ENCODE results near the gene ZFYVE21. TPM values are rescaled to one million over a fixed set of nuclear protein-coding genes. Genes with fewer than 3 reads are reported as not detected.
A peak's percentile ranks its signal among the peaks of the same experiment; 100 is the strongest.

Gene ZFYVE21
- total and polyA plus RNA-seq, 2 donors (not counting 1 experiment from before 2014, with no cell fraction given) = 84.9 to 94.5 TPM

DNA sequence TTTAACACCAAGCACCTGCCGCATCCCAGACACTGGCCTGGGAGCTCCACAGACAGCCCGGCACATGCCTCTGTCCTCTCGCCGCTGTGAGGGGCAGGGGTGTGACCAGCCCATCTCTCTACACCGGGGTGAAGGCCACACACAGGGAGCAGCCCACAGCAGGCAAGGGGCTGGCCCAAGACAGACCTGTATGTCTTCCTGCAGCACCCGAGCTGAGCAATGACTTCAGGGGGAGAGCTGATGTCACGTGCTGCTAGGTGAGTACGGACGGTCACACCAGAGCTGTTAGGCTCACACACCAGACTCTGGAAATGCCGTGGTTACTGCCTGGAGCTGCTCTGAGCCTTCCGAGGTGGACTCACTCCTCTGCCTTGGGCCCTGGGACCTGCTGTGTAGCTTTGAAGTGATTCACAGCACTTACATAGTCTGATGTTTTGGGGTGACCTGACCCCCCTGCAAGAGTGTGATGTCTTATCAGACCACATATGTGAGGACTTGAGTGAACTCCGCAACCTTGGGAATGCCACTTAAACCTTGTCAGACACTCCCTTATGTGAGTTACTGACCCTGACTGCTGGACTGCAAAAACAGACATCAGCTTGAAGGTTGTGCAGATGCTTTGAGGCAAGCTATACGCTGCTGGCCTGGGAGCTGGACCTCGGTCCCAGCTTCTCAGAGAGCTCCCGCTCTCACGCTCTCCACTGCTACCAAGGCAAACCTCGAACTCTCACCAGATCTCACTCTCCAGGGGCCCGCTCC lies 2.1 kb upstream of the ZFYVE21 start:
- no peak overlapping the region for H3K9ac ChIP-seq (ENCODE audit: insufficient read depth, low read length)
- peak overlapping the region; percentile 48 for H3K4me2 ChIP-seq (ENCODE audit: extremely low read depth, insufficient read depth, low read length)

DNA sequence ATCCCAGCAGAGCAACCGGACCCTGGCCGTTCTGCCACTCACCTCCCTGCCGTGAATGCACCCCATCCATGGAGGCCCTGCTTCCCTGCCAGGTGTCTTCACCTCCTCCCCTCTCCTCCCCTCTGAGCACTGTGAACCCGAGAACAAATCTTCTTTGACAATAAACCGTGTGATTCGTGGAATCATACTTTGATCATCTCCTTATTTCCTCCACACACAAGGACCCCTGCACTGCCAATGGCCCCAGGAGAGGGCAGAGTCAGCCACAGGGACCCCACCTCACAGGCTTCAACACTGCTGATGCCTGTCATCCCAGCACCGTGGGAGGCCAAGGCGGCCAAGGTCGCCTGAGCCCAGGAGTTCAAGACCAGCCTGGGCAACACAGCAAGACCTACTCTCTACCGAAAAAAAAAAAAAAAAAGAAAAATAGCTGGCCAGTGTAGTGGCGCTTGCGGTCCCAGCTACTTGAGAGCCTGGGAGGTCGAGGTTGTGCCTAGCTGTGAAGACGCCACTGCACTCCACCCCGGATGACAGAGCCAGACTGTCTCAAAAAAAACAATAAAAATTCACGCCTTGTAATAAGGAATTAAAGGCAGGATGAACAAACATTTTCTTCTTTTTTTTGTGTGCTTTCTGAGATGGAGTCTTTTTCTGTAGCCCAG lies 1.4 kb upstream of the ZFYVE21 start:
- H3K27ac ChIP-seq (ENCODE audit: insufficient read depth, low read length) = peak overlapping the region; percentile 58
- no peaks in the 10 kb centered on the region for H4K20me1 ChIP-seq (ENCODE audit: control insufficient read depth, extremely low read depth, insufficient read depth, low read length)
- no peaks in the 10 kb centered on the region for H3K9me3 ChIP-seq (ENCODE audit: control insufficient read depth, insufficient read depth, low read depth, low read length)
- TF ChIP-seq EZH2 (IDR thresholded peaks at IDR 0.05; ENCODE audit: low read length, missing control alignments) = no peak
- TF ChIP-seq, protein P1, sequence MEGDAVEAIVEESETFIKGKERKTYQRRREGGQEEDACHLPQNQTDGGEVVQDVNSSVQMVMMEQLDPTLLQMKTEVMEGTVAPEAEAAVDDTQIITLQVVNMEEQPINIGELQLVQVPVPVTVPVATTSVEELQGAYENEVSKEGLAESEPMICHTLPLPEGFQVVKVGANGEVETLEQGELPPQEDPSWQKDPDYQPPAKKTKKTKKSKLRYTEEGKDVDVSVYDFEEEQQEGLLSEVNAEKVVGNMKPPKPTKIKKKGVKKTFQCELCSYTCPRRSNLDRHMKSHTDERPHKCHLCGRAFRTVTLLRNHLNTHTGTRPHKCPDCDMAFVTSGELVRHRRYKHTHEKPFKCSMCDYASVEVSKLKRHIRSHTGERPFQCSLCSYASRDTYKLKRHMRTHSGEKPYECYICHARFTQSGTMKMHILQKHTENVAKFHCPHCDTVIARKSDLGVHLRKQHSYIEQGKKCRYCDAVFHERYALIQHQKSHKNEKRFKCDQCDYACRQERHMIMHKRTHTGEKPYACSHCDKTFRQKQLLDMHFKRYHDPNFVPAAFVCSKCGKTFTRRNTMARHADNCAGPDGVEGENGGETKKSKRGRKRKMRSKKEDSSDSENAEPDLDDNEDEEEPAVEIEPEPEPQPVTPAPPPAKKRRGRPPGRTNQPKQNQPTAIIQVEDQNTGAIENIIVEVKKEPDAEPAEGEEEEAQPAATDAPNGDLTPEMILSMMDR (conservative IDR thresholded peaks at IDR 0.05 in 1 of 2, IDR thresholded peaks at IDR 0.05 in 1 of 2; ENCODE audit: low read depth in 1 of 2, low read length in 2 of 2) = no peak
- peak overlapping the region; percentile 48 for H3K4me2 ChIP-seq (ENCODE audit: extremely low read depth, insufficient read depth, low read length)
- H3K4me1 ChIP-seq (ENCODE audit: control insufficient read depth, extremely low read depth, insufficient read depth, low read length) = peaks cover 11% of the 10 kb centered on the region
- H2AFZ ChIP-seq (ENCODE audit: low read length) = no peak overlapping the region
- peaks cover 4% of the 10 kb centered on the region for H3K36me3 ChIP-seq (ENCODE audit: control insufficient read depth, insufficient read depth, low read length)
- H3K27me3 ChIP-seq (ENCODE audit: control insufficient read depth, insufficient read depth, low read length) = no peaks in the 10 kb centered on the region
- peaks cover 42% of the 10 kb centered on the region for H3K79me2 ChIP-seq (ENCODE audit: control insufficient read depth, insufficient read depth, low read length)
- peak overlapping the region; percentile 15 to 58 (median 32) for H3K4me3 ChIP-seq (replicated peaks in 1 of 4; ENCODE audit: control extremely low read depth in 1 of 4, insufficient read depth in 1 of 4, low read depth in 3 of 4, low read length in 4 of 4)
- no peak overlapping the region for H3K9ac ChIP-seq (ENCODE audit: insufficient read depth, low read length)
- DNase-seq (ENCODE audit: low read depth in 2 of 2) = no peak

More for the DNA sequence above, 2.1 kb upstream of the ZFYVE21 start:
- Histone ChIP-seq H3K9me3 (ENCODE audit: control insufficient read depth, insufficient read depth, low read depth, low read length) (no peaks in the 10 kb centered on the region), H3K4me3 (replicated peaks in 1 of 4; ENCODE audit: control extremely low read depth in 1 of 4, insufficient read depth in 1 of 4, low read depth in 3 of 4, low read length in 4 of 4) (no peak overlapping the region), H3K27me3 (ENCODE audit: control insufficient read depth, insufficient read depth, low read length) (no peaks in the 10 kb centered on the region), H4K20me1 (ENCODE audit: control insufficient read depth, extremely low read depth, insufficient read depth, low read length) (no peaks in the 10 kb centered on the region), H3K4me1 (ENCODE audit: control insufficient read depth, extremely low read depth, insufficient read depth, low read length) (peaks cover 8% of the 10 kb centered on the region), H3K27ac (ENCODE audit: insufficient read depth, low read length) (no peak overlapping the region), H2AFZ (ENCODE audit: low read length) (no peak overlapping the region), H3K79me2 (ENCODE audit: control insufficient read depth, insufficient read depth, low read length) (peaks cover 41% of the 10 kb centered on the region), H3K36me3 (ENCODE audit: control insufficient read depth, insufficient read depth, low read length) (peaks cover 4% of the 10 kb centered on the region)
- no peak for DNase-seq (ENCODE audit: low read depth in 2 of 2)
- TF ChIP-seq, protein P1 (conservative IDR thresholded peaks at IDR 0.05 in 1 of 2, IDR thresholded peaks at IDR 0.05 in 1 of 2; ENCODE audit: low read depth in 1 of 2, low read length in 2 of 2) = no peak

DNA sequence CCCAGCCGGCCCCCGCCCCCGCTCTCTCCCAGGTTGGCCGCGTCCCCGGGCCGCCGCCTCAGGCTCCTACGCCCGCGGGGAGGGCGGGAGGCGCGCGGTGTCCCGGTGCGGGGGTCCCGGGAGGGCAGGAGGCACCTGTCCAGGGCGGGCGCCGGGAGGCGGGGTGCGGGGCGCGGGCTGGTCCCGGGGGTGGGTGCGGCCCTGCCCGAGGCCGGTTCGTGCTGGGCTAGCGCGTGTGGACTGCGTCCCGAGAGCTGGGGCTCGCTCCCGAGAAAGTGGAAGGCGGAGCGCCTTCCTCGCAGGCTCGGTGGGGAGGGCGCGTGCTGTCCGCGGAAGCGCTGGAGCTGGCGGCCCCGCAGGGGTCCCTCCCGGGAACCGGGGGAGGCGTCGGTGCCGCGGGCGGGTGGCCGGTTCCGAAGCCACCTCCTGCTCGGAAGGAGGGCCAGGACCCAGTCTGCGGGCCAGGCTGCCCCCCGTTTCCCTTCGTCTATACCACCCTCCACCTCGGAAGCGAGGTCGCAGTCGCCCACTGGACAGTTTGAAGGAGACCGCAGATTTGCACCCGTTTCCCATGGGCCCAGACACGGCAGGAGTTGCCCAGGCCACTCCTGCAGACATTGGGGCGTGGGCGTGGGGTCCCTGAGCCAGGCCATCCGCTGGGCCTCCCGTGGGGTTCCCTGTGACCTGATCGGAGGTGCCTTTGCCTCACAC lies 636 bp downstream of the ZFYVE21 start:
- Histone ChIP-seq H3K9me3 (ENCODE audit: control insufficient read depth, insufficient read depth, low read depth, low read length) (no peaks in the 10 kb centered on the region), H3K4me3 (replicated peaks in 1 of 4; ENCODE audit: control extremely low read depth in 1 of 4, insufficient read depth in 1 of 4, low read depth in 3 of 4, low read length in 4 of 4) (peak overlapping the region; percentile 68 to 79 (median 76)), H2AFZ (ENCODE audit: low read length) (no peak overlapping the region), H3K4me1 (ENCODE audit: control insufficient read depth, extremely low read depth, insufficient read depth, low read length) (peaks cover 10% of the 10 kb centered on the region), H3K4me2 (ENCODE audit: extremely low read depth, insufficient read depth, low read length) (peak overlapping the region; percentile 96), H3K9ac (ENCODE audit: insufficient read depth, low read length) (peak overlapping the region; percentile 64), H3K27ac (ENCODE audit: insufficient read depth, low read length) (peak overlapping the region; percentile 39), H3K79me2 (ENCODE audit: control insufficient read depth, insufficient read depth, low read length) (peaks cover 50% of the 10 kb centered on the region), H3K27me3 (ENCODE audit: control insufficient read depth, insufficient read depth, low read length) (no peaks in the 10 kb centered on the region), H3K36me3 (ENCODE audit: control insufficient read depth, insufficient read depth, low read length) (peaks cover 2% of the 10 kb centered on the region), H4K20me1 (ENCODE audit: control insufficient read depth, extremely low read depth, insufficient read depth, low read length) (no peaks in the 10 kb centered on the region)
- no peak for DNase-seq (ENCODE audit: low read depth in 2 of 2)
- TF ChIP-seq, protein P1 (conservative IDR thresholded peaks at IDR 0.05 in 1 of 2, IDR thresholded peaks at IDR 0.05 in 1 of 2; ENCODE audit: low read depth in 1 of 2, low read length in 2 of 2) = no peak
- no peak for TF ChIP-seq EZH2 (IDR thresholded peaks at IDR 0.05; ENCODE audit: low read length, missing control alignments)

All from fibroblast of lung (primary cell).